ENCODE data around the gene WDR90.

The WDR90 gene

GRCh38 chr16:606656-607307, 42.4 kb upstream of the WDR90 start:
- H3K4me1 ChIP-seq (ENCODE audit: control insufficient read depth, insufficient read depth, low read length) = no peaks in the 10 kb centered on the region
- no peaks in the 10 kb centered on the region for H3K36me3 ChIP-seq (ENCODE audit: control insufficient read depth in 2 of 2, insufficient read depth in 1 of 2, low read length in 2 of 2)
- no peaks in the 10 kb centered on the region for H3K9me3 ChIP-seq (ENCODE audit: control insufficient read depth, insufficient read depth, low read depth, low read length)
- H3K4me3 ChIP-seq (ENCODE audit: low read depth, low read length) = no peak overlapping the region
- no peak overlapping the region for H3K27ac ChIP-seq (ENCODE audit: extremely low read depth, low read depth, low read length)
- POLR2A ChIA-PET = no interaction called here
- CTCF ChIA-PET = no interaction called here
- TF ChIP-seq ZSCAN5A (tag by site-specific recombination; IDR thresholded peaks at IDR 0.05) (no peak), ZNF792 (tag by site-specific recombination; IDR thresholded peaks at IDR 0.05) (no peak), ZNF184 (tag by site-specific recombination; IDR thresholded peaks at IDR 0.05) (no peak), ZNF768 (tag by site-specific recombination; IDR thresholded peaks at IDR 0.05) (no peak), GLIS1 (tag by site-specific recombination; IDR thresholded peaks at IDR 0.05) (no peak), SP7 (tag by site-specific recombination; IDR thresholded peaks at IDR 0.05) (no peak), PRDM1 (tag by site-specific recombination; IDR thresholded peaks at IDR 0.05) (no peak), ZNF280D (tag by site-specific recombination; IDR thresholded peaks at IDR 0.05) (no peak), ZNF423 (tag by site-specific recombination; IDR thresholded peaks at IDR 0.05) (no peak), ZNF214 (tag by site-specific recombination; IDR thresholded peaks at IDR 0.05; ENCODE audit: borderline replicate concordance) (no peak), ZNF580 (tag by site-specific recombination; IDR thresholded peaks at IDR 0.05) (no peak), GLI4 (tag by site-specific recombination; IDR thresholded peaks at IDR 0.05) (no peak), ZNF280C (tag by site-specific recombination; IDR thresholded peaks at IDR 0.05) (no peak), ZFP37 (tag by site-specific recombination; IDR thresholded peaks at IDR 0.05) (no peak), ZNF112 (tag by site-specific recombination; IDR thresholded peaks at IDR 0.05) (no peak), BCL11B (tag by site-specific recombination; IDR thresholded peaks at IDR 0.05; ENCODE audit: low read depth) (no peak), ZNF341 (tag by site-specific recombination; IDR thresholded peaks at IDR 0.05; ENCODE audit: low read depth) (no peak), ZNF791 (tag by site-specific recombination; IDR thresholded peaks at IDR 0.05) (no peak)

GRCh38 chr16:608019-608418, 41.1 kb upstream of the WDR90 start:
- Histone ChIP-seq H3K27ac (ENCODE audit: extremely low read depth, low read depth, low read length) (no peak overlapping the region), H3K9me3 (ENCODE audit: control insufficient read depth, insufficient read depth, low read depth, low read length) (no peaks in the 10 kb centered on the region), H3K4me3 (ENCODE audit: low read depth, low read length) (no peak overlapping the region), H3K36me3 (ENCODE audit: control insufficient read depth in 2 of 2, insufficient read depth in 1 of 2, low read length in 2 of 2) (no peaks in the 10 kb centered on the region), H3K4me1 (ENCODE audit: control insufficient read depth, insufficient read depth, low read length) (no peaks in the 10 kb centered on the region)
- POLR2A ChIA-PET = no interaction called here
- CTCF ChIA-PET = no interaction called here
- TF ChIP-seq ZNF121 (tag by site-specific recombination; IDR thresholded peaks at IDR 0.05) (no peak), ZNF133 (tag by site-specific recombination; IDR thresholded peaks at IDR 0.05) (no peak), ZBTB21 (tag by site-specific recombination; IDR thresholded peaks at IDR 0.05) (no peak), ZNF18 (tag by site-specific recombination; IDR thresholded peaks at IDR 0.05) (no peak), ZNF148 (tag by site-specific recombination; IDR thresholded peaks at IDR 0.05; ENCODE audit: borderline replicate concordance) (no peak), HOXA7 (CRISPR knock-in tag; IDR thresholded peaks at IDR 0.05; ENCODE audit: borderline replicate concordance) (no peak), MEIS1 (CRISPR knock-in tag; IDR thresholded peaks at IDR 0.05; ENCODE audit: borderline replicate concordance) (no peak)

Measured in HEK293 (cell line).